Tibial nerve (tissue), 4 donors: ENCODE results near the gene RPS17. TPM values are rescaled to one million over a fixed set of nuclear protein-coding genes. Genes with fewer than 3 reads are reported as not detected.

Experiments
- DNase-seq, 2 donors: peaks; one replicate each; pipeline ENCODE4 v3.0.0-alpha.2; 2019; ENCODE audit warnings: low spot score in 2 of 2
- H3K27ac ChIP-seq, 4 donors: fragments of 200-600 bp; sonication (generic) in 3 of 4; one replicate each; pipeline ENCODE4 v1.5.1; 2017 to 2019; ENCODE audit warnings: mild to moderate bottlenecking in 1 of 4
- H3K27me3 ChIP-seq, 2 donors: fragments of 200-600 bp; sonication (generic) in 1 of 2; one replicate each; pipeline versions ENCODE4 v1.5.1 to v1.6.0; 2017 to 2019
- H3K36me3 ChIP-seq, 3 donors: fragments of 200-600 bp; sonication (generic); one replicate each; pipeline ENCODE4 v1.5.1; 2018 to 2019
- H3K4me1 ChIP-seq, 4 donors: fragments of 200-600 bp; sonication (generic) in 3 of 4; one replicate each; pipeline ENCODE4 v1.5.1; 2017 to 2019
- H3K4me3 ChIP-seq, 4 donors: fragments of 200-600 bp; sonication (generic) in 3 of 4; one replicate each; pipeline ENCODE4 v1.5.1; 2017 to 2019; ENCODE audit warnings: mild to moderate bottlenecking in 1 of 4, moderate library complexity in 1 of 4
- H3K9me3 ChIP-seq, 4 donors: fragments of 200-600 bp; sonication (generic) in 3 of 4; one replicate each; pipeline ENCODE4 v1.5.1; 2017 to 2019
- CTCF ChIP-seq, 5 experiments: fragments of 200-600 bp in 3 of 5; fragments of 450-650 bp in 2 of 5; sonication (generic) in 3 of 5; IDR thresholded peaks; one replicate each; pipeline ENCODE4 v1.5.1; 2016 to 2019; ENCODE audit warnings: antibody characterized with exemption in 5 of 5, mild to moderate bottlenecking in 3 of 5, moderate library complexity in 2 of 5
- EP300 ChIP-seq, 2 donors: sonication (generic); formaldehyde crosslinking; IDR thresholded peaks; one replicate each; pipeline ENCODE4 v1.6.1; 2017; ENCODE audit warnings: antibody characterized with exemption in 2 of 2, mild to moderate bottlenecking in 1 of 2
- POLR2A ChIP-seq, 2 donors: fragments of 450-650 bp; IDR thresholded peaks; one replicate each; pipeline ENCODE4 v1.6.1; 2017; ENCODE audit warnings: antibody characterized with exemption in 2 of 2, mild to moderate bottlenecking in 2 of 2, moderate library complexity in 2 of 2
- WGBS, 2 donors: methylation state at CpG; one replicate each; pipeline ENCODE4 v1.1.5; 2018; 5-methylcytosine and 5-hydroxymethylcytosine counted together
- total RNA-seq, 4 donors: library from RNA; depleted of rRNA; stranded (reverse); fragments of >200 nt; gene quantifications; one replicate each; pipeline ENCODE4 v1.1.0, GENCODE V29; 2016

Gene RPS17
- total RNA-seq, 4 donors from 2014 or later, result 1,019 to 1,820 (median 1,439) TPM

GRCh38 chr15:82549199-82549665 lies 9.0 kb upstream of the RPS17 start:
- Histone ChIP-seq H3K4me1 (peaks cover 0 to 2% (median 0%) of the 10 kb centered on the region in 4 donors), H3K27ac (no peak overlapping the region), H3K9me3 (no peaks in the 10 kb centered on the region), H3K4me3 (no peak overlapping the region), H3K36me3 (peaks cover 0 to 81% (median 0%) of the 10 kb centered on the region in 3 donors), H3K27me3 (no peaks in the 10 kb centered on the region)
- 87 to 91% methylated on average over 9 of the region's 9 CpGs for WGBS, 2 donors
- TF ChIP-seq POLR2A (IDR thresholded peaks at IDR 0.05) (no peak), EP300 (IDR thresholded peaks at IDR 0.05) (no peak), CTCF (IDR thresholded peaks at IDR 0.05) (no peak)
- no peak for DNase-seq

- WGBS, 2 donors, result 65 to 70% methylated on average over 2 of the region's 2 CpGs
Measured at GRCh38 chr15:82548700-82549099, 8.4 kb upstream of the RPS17 start.

GRCh38 chr15:82545478-82545877 lies 5.2 kb upstream of the RPS17 start:
- Histone ChIP-seq H3K4me3 (no peak overlapping the region), H3K27me3 (no peaks in the 10 kb centered on the region), H3K4me1 (peaks cover 0 to 12% (median 2%) of the 10 kb centered on the region in 4 donors), H3K27ac (no peak overlapping the region), H3K36me3 (peaks cover 0 to 50% (median 0%) of the 10 kb centered on the region in 3 donors), H3K9me3 (no peaks in the 10 kb centered on the region)
- no peak for DNase-seq
- WGBS, 2 donors, result 75 to 80% methylated on average over 6 of the region's 6 CpGs
- TF ChIP-seq POLR2A (IDR thresholded peaks at IDR 0.05) (no peak), EP300 (IDR thresholded peaks at IDR 0.05) (no peak), CTCF (IDR thresholded peaks at IDR 0.05) (no peak)

More at GRCh38 chr15:82548700-82549099, 8.4 kb upstream of the RPS17 start:
- Histone ChIP-seq H3K9me3 (no peaks in the 10 kb centered on the region), H3K36me3 (peaks cover 0 to 80% (median 0%) of the 10 kb centered on the region in 3 donors), H3K27ac (no peak overlapping the region), H3K4me3 (no peak overlapping the region), H3K4me1 (no peaks in the 10 kb centered on the region), H3K27me3 (no peaks in the 10 kb centered on the region)
- TF ChIP-seq POLR2A (IDR thresholded peaks at IDR 0.05) (no peak), CTCF (IDR thresholded peaks at IDR 0.05) (no peak), EP300 (IDR thresholded peaks at IDR 0.05) (no peak)
- no peak for DNase-seq

- no peak for DNase-seq
- peaks cover 0 to 12% (median 2%) of the 10 kb centered on the region in 4 donors for H3K4me1 ChIP-seq
- H3K36me3 ChIP-seq, result peaks cover 0 to 45% (median 0%) of the 10 kb centered on the region in 3 donors
- H3K4me3 ChIP-seq, result no peak overlapping the region
- no peak overlapping the region for H3K27ac ChIP-seq
- no peaks in the 10 kb centered on the region for H3K27me3 ChIP-seq
- no peak for TF ChIP-seq POLR2A (IDR thresholded peaks at IDR 0.05)
- no peak for TF ChIP-seq CTCF (IDR thresholded peaks at IDR 0.05)
- TF ChIP-seq EP300 (IDR thresholded peaks at IDR 0.05), result no peak
- H3K9me3 ChIP-seq, result no peaks in the 10 kb centered on the region
- WGBS, 2 donors, result 56% methylated on average over 3 of the region's 3 CpGs
Measured at GRCh38 chr15:82545002-82545401, 4.7 kb upstream of the RPS17 start.

- TF ChIP-seq POLR2A (IDR thresholded peaks at IDR 0.05) (no peak), CTCF (IDR thresholded peaks at IDR 0.05) (no peak), EP300 (IDR thresholded peaks at IDR 0.05) (no peak)
Measured at GRCh38 chr15:82544431-82544830, 4.2 kb upstream of the RPS17 start.

More at GRCh38 chr15:82544431-82544830, 4.2 kb upstream of the RPS17 start:
- Histone ChIP-seq H3K4me1 (peaks cover 0 to 13% (median 3%) of the 10 kb centered on the region in 4 donors), H3K27ac (no peak overlapping the region), H3K36me3 (peaks cover 0 to 40% (median 0%) of the 10 kb centered on the region in 3 donors), H3K27me3 (no peaks in the 10 kb centered on the region), H3K4me3 (no peak overlapping the region), H3K9me3 (no peaks in the 10 kb centered on the region)
- no peak for DNase-seq
- WGBS, 2 donors, result 78 to 82% methylated on average over 5 to 9 of the region's 9 CpGs
